Fibroblast of lung (primary cell): ENCODE data around the gene INSIG1. TPM values are rescaled to one million over a fixed set of nuclear protein-coding genes. Genes with fewer than 3 reads are reported as not detected.

Experiments used
- DNase-seq, 2 donors: peaks; one replicate each; pipeline versions ENCODE4 v3.0.0 to v3.0.0-alpha.2; 2010; ENCODE audit warnings: low read depth in 2 of 2
- H2AFZ ChIP-seq: 2 replicates; pipeline ENCODE4 v1.5.1; 2012; ENCODE audit warnings: low read length, control low read depth, inconsistent platforms
- H3K27ac ChIP-seq: 2 replicates; pipeline ENCODE4 v1.5.1; 2011; ENCODE audit warnings: low read length, control low read depth; ENCODE audit not compliant: insufficient read depth
- H3K27me3 ChIP-seq: 2 replicates; pipeline ENCODE4 v1.5.1; 2011; ENCODE audit warnings: mild to moderate bottlenecking, low read length; ENCODE audit not compliant: control insufficient read depth, insufficient read depth
- H3K36me3 ChIP-seq: 2 replicates; pipeline ENCODE4 v1.5.1; 2011; ENCODE audit warnings: low read length; ENCODE audit not compliant: control insufficient read depth, insufficient read depth
- H3K4me1 ChIP-seq: 2 replicates; pipeline ENCODE4 v1.5.1; 2011; ENCODE audit warnings: low read length; ENCODE audit not compliant: control insufficient read depth, insufficient read depth; ENCODE audit errors: extremely low read depth
- H3K4me2 ChIP-seq: 2 replicates; pipeline ENCODE4 v1.5.1; 2011; ENCODE audit warnings: low read length, control low read depth; ENCODE audit not compliant: insufficient read depth; ENCODE audit errors: extremely low read depth
- H3K4me3 ChIP-seq, 4 experiments: fragments of 200-600 bp in 1 of 4; sonication (generic) in 1 of 4; replicated peaks in 1 of 4; 2 replicates each; pipeline ENCODE4 v1.5.1; 2011 to 2016; ENCODE audit warnings: low read length in 4 of 4, low read depth in 3 of 4, mild to moderate bottlenecking in 3 of 4, control low read depth in 2 of 4, inconsistent platforms in 1 of 4, mixed read lengths in 1 of 4; ENCODE audit not compliant: insufficient read depth in 1 of 4; ENCODE audit errors: control extremely low read depth in 1 of 4
- H3K79me2 ChIP-seq: 2 replicates; pipeline ENCODE4 v1.5.1; 2012; ENCODE audit warnings: mild to moderate bottlenecking, low read length, inconsistent platforms; ENCODE audit not compliant: control insufficient read depth, insufficient read depth
- H3K9ac ChIP-seq: 2 replicates; pipeline ENCODE4 v1.5.1; 2011; ENCODE audit warnings: mild to moderate bottlenecking, low read length, control low read depth; ENCODE audit not compliant: insufficient read depth
- H3K9me3 ChIP-seq: 2 replicates; pipeline ENCODE4 v1.5.1; 2012; ENCODE audit warnings: low read depth, low read length; ENCODE audit not compliant: control insufficient read depth, insufficient read depth
- H4K20me1 ChIP-seq: 2 replicates; pipeline ENCODE4 v1.5.1; 2011; ENCODE audit warnings: low read length; ENCODE audit not compliant: control insufficient read depth, insufficient read depth; ENCODE audit errors: extremely low read depth
- CTCF ChIP-seq, 2 donors: IDR thresholded peaks in 1 of 2; conservative IDR thresholded peaks in 1 of 2; 1 replicate in 1 of 2; 2 replicates in 1 of 2; pipeline ENCODE4 v1.5.1; 2011 to 2012; ENCODE audit warnings: low read length in 2 of 2, control low read depth in 1 of 2, inconsistent platforms in 1 of 2, low read depth in 1 of 2, mild to moderate bottlenecking in 1 of 2
- EZH2 ChIP-seq: IDR thresholded peaks from 2 replicates; pipeline ENCODE4 v1.5.1; 2012; ENCODE audit warnings: low read length, control low read depth, mild to moderate bottlenecking; ENCODE audit errors: missing control alignments
- polyA plus RNA-seq, 2 donors: library from polyadenylated mRNA; depleted of rRNA in 1 of 2; stranded (reverse) in 1 of 2; unstranded in 1 of 2; fragments of >200 nt; gene quantifications; 2 replicates each; pipeline ENCODE4 v1.2.1, GENCODE V29; 2011 to 2012; ENCODE audit warnings: missing spikeins in 1 of 2
- total RNA-seq: library from RNA; depleted of rRNA; stranded (reverse); fragments of >200 nt; gene quantifications from 2 replicates; pipeline ENCODE4 v1.2.1, GENCODE V29; 2014

INSIG1 gene
- total and polyA plus RNA-seq, 2 donors (not counting 1 experiment from before 2014, with no cell fraction given), result 216 to 353 TPM

- H3K9ac ChIP-seq, result no peak overlapping the region
- H3K4me3 ChIP-seq, result no peak overlapping the region
- H3K9me3 ChIP-seq, result no peaks in the 10 kb centered on the region
- H4K20me1 ChIP-seq, result no peaks in the 10 kb centered on the region
- H3K27me3 ChIP-seq, result peaks cover 9% of the 10 kb centered on the region
- peak in 1 of 2 donors; percentile 33 for DNase-seq
- H2AFZ ChIP-seq, result no peak overlapping the region
- no peak overlapping the region for H3K27ac ChIP-seq
- no peaks in the 10 kb centered on the region for H3K36me3 ChIP-seq
- H3K79me2 ChIP-seq, result no peaks in the 10 kb centered on the region
- TF ChIP-seq EZH2, result no peak
- no peak for TF ChIP-seq CTCF (conservative IDR thresholded peaks at IDR 0.05 in 1 of 2, IDR thresholded peaks at IDR 0.05 in 1 of 2; ENCODE audit: low read depth in 1 of 2, low read length in 2 of 2)
- H3K4me2 ChIP-seq, result no peak overlapping the region
- peaks cover 12% of the 10 kb centered on the region for H3K4me1 ChIP-seq
Observed at GRCh38 chr7:155262031-155262430, 35.6 kb upstream of the INSIG1 start.

DNA sequence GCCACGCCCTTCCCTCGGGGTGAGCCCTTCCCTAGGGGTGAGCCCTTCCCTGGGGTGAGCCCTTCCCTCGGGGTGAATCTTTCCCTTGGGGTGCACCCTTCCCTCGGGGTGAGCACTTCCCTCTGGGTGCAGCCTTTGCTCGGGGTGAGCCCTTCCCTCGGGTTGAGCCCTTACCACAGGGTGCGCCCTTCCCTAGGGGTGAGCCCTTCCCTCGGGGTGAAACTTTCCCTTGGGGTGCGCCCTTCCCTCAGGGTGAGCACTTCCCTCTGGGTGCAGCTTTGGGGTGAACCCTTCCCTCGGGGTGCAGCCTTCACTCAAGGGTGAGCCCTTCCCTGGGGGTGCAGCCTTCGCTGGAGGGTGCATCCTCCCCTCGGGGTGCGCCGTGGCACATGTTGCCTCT lies 34.6 kb upstream of the INSIG1 start:
- Histone ChIP-seq H3K4me3 (no peak overlapping the region), H3K4me1 (peaks cover 2% of the 10 kb centered on the region), H3K4me2 (no peak overlapping the region), H3K27me3 (peaks cover 9% of the 10 kb centered on the region), H4K20me1 (no peaks in the 10 kb centered on the region), H3K9ac (no peak overlapping the region), H2AFZ (no peak overlapping the region), H3K27ac (no peak overlapping the region), H3K36me3 (no peaks in the 10 kb centered on the region), H3K9me3 (no peaks in the 10 kb centered on the region), H3K79me2 (no peaks in the 10 kb centered on the region)
- TF ChIP-seq CTCF (conservative IDR thresholded peaks at IDR 0.05 in 1 of 2, IDR thresholded peaks at IDR 0.05 in 1 of 2; ENCODE audit: low read depth in 1 of 2, low read length in 2 of 2) (no peak), EZH2 (no peak)
- no peak for DNase-seq

DNA sequence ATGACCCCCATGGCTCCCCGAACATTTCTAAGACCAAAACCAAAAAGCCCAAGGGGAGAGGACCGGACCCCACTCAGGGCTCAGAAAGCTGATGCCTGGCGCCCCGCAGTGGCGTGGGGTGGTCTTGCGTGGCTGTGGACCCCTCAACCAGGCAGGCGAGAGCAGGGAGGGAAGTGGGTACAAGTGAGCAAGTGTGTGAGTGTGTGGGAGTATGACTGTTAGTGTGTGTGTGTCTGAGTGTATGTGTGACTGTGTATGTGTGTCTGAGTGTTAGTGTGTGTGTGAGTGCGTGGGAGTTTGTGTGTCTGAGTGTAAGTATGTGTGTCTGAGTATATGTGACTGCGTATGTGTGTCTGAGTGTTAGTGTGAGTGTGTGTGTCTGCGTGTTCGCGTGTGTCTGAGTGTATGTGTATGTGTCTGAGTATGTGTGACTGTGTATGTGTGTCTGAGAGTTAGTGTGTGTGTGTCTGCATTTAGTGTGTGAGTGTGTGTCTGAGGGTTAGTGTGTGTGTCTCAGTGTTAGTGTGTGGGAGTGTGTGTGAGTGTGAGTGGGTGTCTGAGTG lies 34.0 kb upstream of the INSIG1 start:
- Histone ChIP-seq H3K4me2 (no peak overlapping the region), H2AFZ (no peak overlapping the region), H4K20me1 (no peaks in the 10 kb centered on the region), H3K27ac (no peak overlapping the region), H3K79me2 (no peaks in the 10 kb centered on the region), H3K9ac (no peak overlapping the region), H3K4me1 (no peaks in the 10 kb centered on the region), H3K4me3 (no peak overlapping the region), H3K9me3 (no peaks in the 10 kb centered on the region), H3K36me3 (no peaks in the 10 kb centered on the region), H3K27me3 (peaks cover 9% of the 10 kb centered on the region)
- DNase-seq, result no peak
- TF ChIP-seq CTCF (conservative IDR thresholded peaks at IDR 0.05 in 1 of 2, IDR thresholded peaks at IDR 0.05 in 1 of 2; ENCODE audit: low read depth in 1 of 2, low read length in 2 of 2), result peak in 1 of 2 donors; percentile 7
- no peak for TF ChIP-seq EZH2
